HG03571 (cell line): ENCODE measurements around the gene FSTL3.
"Not testable (repeated sequence)": the region's sequence is repeated elsewhere in the genome, so short reads cannot be mapped to it uniquely, and the experiment has no call there.

Experiments used
- ATAC-seq: cut with Tn5 transposase; IDR thresholded peaks from one replicate; pipeline ENCODE4 v1.9.1; 2021; ENCODE audit not compliant: unreplicated experiment

Gene FSTL3

GRCh38 chr19:676339-677105 lies at the start of gene FSTL3:
TSS of gene FSTL3 (plus strand) at chr19:676392. CDS start at chr19:676424, 32 bp downstream.
- ATAC-seq, result no peak

- not testable (repeated sequence) for ATAC-seq
These were observed 49.6 kb upstream of the FSTL3 start for GRCh38 chr19:626566-626965.

- ATAC-seq, result no peak
These were observed 48.0 kb upstream of the FSTL3 start for GRCh38 chr19:628168-628567.

- ATAC-seq, result not testable (repeated sequence)
These were observed 46.7 kb upstream of the FSTL3 start for GRCh38 chr19:629515-629914.

- no peak for ATAC-seq
These were observed 46.1 kb upstream of the FSTL3 start for GRCh38 chr19:629961-630714.

GRCh38 chr19:632579-633067 lies 43.6 kb upstream of the FSTL3 start:
- no peak for ATAC-seq

- peak; percentile 73 for ATAC-seq
These were observed 43.0 kb upstream of the FSTL3 start, which contains the start of gene POLRMT for GRCh38 chr19:633068-633785. TSS of gene POLRMT (minus strand) at chr19:633537. CDS start at chr19:633512, 25 bp downstream.

GRCh38 chr19:633786-634639 lies 42.2 kb upstream of the FSTL3 start:
- no peak for ATAC-seq

- no peak for ATAC-seq
These were observed 41.1 kb upstream of the FSTL3 start for GRCh38 chr19:634975-635652.

- no peak for ATAC-seq
These were observed 37.3 kb upstream of the FSTL3 start for GRCh38 chr19:638906-639252.

GRCh38 chr19:639253-640160 lies 36.7 kb upstream of the FSTL3 start, which contains the start of gene FGF22:
TSS of gene FGF22 (plus strand) at chr19:639879. CDS start at chr19:639926, 47 bp downstream.
- no peak for ATAC-seq

- no peak for ATAC-seq
These were observed 36.0 kb upstream of the FSTL3 start for GRCh38 chr19:640161-640558.

- ATAC-seq, result no peak
These were observed 35.5 kb upstream of the FSTL3 start for GRCh38 chr19:640606-641189.

GRCh38 chr19:641702-642101 lies 34.5 kb upstream of the FSTL3 start:
- ATAC-seq, result no peak

GRCh38 chr19:642767-643727 lies 33.1 kb upstream of the FSTL3 start:
- no peak for ATAC-seq

GRCh38 chr19:643736-644135 lies 32.5 kb upstream of the FSTL3 start:
- ATAC-seq, result no peak

GRCh38 chr19:644363-644762 lies 31.8 kb upstream of the FSTL3 start:
- ATAC-seq, result no peak
